ENCODE data around the gene CLRN3. TPM values are rescaled to one million over a fixed set of nuclear protein-coding genes. Genes with fewer than 3 reads are reported as not detected.

Gene CLRN3
- total and polyA plus RNA-seq, 9 of the 15 experiments (the other 6 are each of a cell fraction or from before 2014, with no cell fraction given): not detected

DNA sequence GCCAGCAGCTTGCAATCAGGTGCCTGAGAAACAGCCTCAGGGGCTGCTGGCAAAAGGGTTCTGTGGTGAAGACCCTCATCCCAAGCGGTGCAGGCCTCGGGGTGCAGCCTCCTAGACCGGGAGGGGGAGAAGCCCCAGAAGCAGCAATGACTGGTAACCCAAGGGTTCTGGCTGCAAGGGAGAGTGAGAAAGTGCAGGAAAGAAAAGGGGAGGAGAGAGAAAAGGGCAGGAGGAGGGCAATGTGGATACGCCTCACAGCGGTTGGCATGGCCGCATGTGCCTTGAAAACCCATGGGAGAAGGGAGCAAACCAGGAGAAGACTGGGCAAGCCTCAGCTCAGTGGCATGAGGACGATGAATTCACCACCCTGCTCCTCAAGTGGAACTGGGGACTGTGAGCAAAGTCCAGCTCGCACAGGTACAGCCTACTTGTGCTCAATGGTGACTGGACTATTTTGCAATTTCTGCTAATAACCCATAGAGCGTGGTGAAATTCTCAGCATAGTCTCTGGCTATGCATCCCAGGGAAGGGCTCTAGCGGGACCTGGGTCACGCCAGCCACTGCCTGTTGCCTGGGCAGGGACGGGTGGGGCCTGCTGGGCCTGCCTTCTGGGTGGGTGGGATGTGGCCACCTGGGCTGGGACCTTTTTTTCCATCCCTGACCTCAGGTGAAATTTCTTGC, 6.2 kb downstream of the CLRN3 start:
- 0% methylated on average over 10 of the region's 12 CpGs for WGBS (ENCODE audit: insufficient coverage, low coverage, missing lambda C conversion rate)
- intact Hi-C loops (cut with micrococcal nuclease) (no loop called here), in situ Hi-C loops (cut with MboI) (no loop called here)
- FAIRE-seq (no peak), DNase-seq (ENCODE audit: extremely low read depth in 1 of 4, low spot score in 3 of 4) (no peak), ATAC-seq (no peak)
- Histone ChIP-seq H3K9ac (ENCODE audit: insufficient read depth in 1 of 2, low read depth in 2 of 2, low read length in 2 of 2) (no peak overlapping the region), H3K79me2 (ENCODE audit: control insufficient read depth, insufficient read depth, low read length) (no peaks in the 10 kb centered on the region), H3K9me3 (replicated peaks; ENCODE audit: control insufficient read depth, insufficient read depth, low read depth, low read length) (no peaks in the 10 kb centered on the region), H3K4me3 (no peak overlapping the region), H4K20me1 (replicated peaks; ENCODE audit: control insufficient read depth, insufficient read depth, low read length) (no peaks in the 10 kb centered on the region), H3K4me1 (replicated peaks in 1 of 2; ENCODE audit: control insufficient read depth in 2 of 2, insufficient read depth in 2 of 2, low read length in 2 of 2) (no peaks in the 10 kb centered on the region), H3K27me3 (ENCODE audit: control insufficient read depth in 2 of 2, insufficient read depth in 2 of 2, low read length in 2 of 2) (peaks cover 0 to 4% of the 10 kb centered on the region in 2 experiments; a peak in 1 of 5 replicates), H3K27ac (ENCODE audit: extremely low read depth, low read depth, low read length) (no peak overlapping the region), H3K36me3 (ENCODE audit: control insufficient read depth, insufficient read depth, low read length) (no peaks in the 10 kb centered on the region), H3K9me1 (ENCODE audit: control insufficient read depth, insufficient read depth, low read length) (no peaks in the 10 kb centered on the region), H2AFZ (ENCODE audit: low read depth, low read length) (no peak overlapping the region), H3K4me2 (ENCODE audit: insufficient read depth, low read length) (no peak overlapping the region)
- POLR2A ChIA-PET: no interaction called here
- CTCF ChIA-PET (ENCODE audit: low intra/inter-chr PET ratio): no interaction called here
- BruUV-seq (replicated peaks): no TSS peak
- no peak for TF ChIP-seq GTF2E2 (tag; IDR thresholded peaks at IDR 0.05)
- TF ChIP-seq, protein P1, sequence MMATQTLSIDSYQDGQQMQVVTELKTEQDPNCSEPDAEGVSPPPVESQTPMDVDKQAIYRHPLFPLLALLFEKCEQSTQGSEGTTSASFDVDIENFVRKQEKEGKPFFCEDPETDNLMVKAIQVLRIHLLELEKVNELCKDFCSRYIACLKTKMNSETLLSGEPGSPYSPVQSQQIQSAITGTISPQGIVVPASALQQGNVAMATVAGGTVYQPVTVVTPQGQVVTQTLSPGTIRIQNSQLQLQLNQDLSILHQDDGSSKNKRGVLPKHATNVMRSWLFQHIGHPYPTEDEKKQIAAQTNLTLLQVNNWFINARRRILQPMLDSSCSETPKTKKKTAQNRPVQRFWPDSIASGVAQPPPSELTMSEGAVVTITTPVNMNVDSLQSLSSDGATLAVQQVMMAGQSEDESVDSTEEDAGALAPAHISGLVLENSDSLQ (IDR thresholded peaks at IDR 0.05): no peak
- TF ChIP-seq EGR1 (conservative IDR thresholded peaks at IDR 0.05): no peak
- TF ChIP-seq SRSF7 (optimal IDR thresholded peaks at IDR 0.05; ENCODE audit: low read depth, low read length): no peak
- no peak for TF ChIP-seq ZNF778 (CRISPR knock-in tag; IDR thresholded peaks at IDR 0.05)
- TF ChIP-seq, protein P2, sequence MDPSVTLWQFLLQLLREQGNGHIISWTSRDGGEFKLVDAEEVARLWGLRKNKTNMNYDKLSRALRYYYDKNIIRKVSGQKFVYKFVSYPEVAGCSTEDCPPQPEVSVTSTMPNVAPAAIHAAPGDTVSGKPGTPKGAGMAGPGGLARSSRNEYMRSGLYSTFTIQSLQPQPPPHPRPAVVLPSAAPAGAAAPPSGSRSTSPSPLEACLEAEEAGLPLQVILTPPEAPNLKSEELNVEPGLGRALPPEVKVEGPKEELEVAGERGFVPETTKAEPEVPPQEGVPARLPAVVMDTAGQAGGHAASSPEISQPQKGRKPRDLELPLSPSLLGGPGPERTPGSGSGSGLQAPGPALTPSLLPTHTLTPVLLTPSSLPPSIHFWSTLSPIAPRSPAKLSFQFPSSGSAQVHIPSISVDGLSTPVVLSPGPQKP (CRISPR knock-in tag; IDR thresholded peaks at IDR 0.05): no peak
- TF ChIP-seq, protein P3, sequence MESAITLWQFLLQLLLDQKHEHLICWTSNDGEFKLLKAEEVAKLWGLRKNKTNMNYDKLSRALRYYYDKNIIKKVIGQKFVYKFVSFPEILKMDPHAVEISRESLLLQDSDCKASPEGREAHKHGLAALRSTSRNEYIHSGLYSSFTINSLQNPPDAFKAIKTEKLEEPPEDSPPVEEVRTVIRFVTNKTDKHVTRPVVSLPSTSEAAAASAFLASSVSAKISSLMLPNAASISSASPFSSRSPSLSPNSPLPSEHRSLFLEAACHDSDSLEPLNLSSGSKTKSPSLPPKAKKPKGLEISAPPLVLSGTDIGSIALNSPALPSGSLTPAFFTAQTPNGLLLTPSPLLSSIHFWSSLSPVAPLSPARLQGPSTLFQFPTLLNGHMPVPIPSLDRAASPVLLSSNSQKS (CRISPR knock-in tag; IDR thresholded peaks at IDR 0.05): no peak
- TF ChIP-seq DPF2 (IDR thresholded peaks at IDR 0.05): no peak
- no peak for TF ChIP-seq CBX3 (IDR thresholded peaks at IDR 0.05; ENCODE audit: borderline replicate concordance in 1 of 2, low read length in 2 of 2)
- TF ChIP-seq FOXK1 (CRISPR knock-in tag; IDR thresholded peaks at IDR 0.05; ENCODE audit: borderline replicate concordance): no peak
- no peak for TF ChIP-seq BCOR (IDR thresholded peaks at IDR 0.05)
- TF ChIP-seq, protein P4, sequence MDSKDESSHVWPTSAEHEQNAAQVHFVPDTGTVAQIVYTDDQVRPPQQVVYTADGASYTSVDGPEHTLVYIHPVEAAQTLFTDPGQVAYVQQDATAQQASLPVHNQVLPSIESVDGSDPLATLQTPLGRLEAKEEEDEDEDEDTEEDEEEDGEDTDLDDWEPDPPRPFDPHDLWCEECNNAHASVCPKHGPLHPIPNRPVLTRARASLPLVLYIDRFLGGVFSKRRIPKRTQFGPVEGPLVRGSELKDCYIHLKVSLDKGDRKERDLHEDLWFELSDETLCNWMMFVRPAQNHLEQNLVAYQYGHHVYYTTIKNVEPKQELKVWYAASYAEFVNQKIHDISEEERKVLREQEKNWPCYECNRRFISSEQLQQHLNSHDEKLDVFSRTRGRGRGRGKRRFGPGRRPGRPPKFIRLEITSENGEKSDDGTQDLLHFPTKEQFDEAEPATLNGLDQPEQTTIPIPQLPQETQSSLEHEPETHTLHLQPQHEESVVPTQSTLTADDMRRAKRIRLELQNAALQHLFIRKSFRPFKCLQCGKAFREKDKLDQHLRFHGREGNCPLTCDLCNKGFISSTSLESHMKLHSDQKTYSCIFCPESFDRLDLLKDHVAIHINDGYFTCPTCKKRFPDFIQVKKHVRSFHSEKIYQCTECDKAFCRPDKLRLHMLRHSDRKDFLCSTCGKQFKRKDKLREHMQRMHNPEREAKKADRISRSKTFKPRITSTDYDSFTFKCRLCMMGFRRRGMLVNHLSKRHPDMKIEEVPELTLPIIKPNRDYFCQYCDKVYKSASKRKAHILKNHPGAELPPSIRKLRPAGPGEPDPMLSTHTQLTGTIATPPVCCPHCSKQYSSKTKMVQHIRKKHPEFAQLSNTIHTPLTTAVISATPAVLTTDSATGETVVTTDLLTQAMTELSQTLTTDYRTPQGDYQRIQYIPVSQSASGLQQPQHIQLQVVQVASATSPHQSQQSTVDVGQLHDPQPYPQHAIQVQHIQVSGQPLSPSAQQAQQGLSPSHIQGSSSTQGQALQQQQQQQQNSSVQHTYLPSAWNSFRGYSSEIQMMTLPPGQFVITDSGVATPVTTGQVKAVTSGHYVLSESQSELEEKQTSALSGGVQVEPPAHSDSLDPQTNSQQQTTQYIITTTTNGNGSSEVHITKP (IDR thresholded peaks at IDR 0.05; ENCODE audit: partially characterized antibody): no peak
- no peak for TF ChIP-seq FOXJ3 (CRISPR knock-in tag; IDR thresholded peaks at IDR 0.05)
- TF ChIP-seq RBM15 (IDR thresholded peaks at IDR 0.05; ENCODE audit: insufficient read depth, low read length): no peak
- TF ChIP-seq CREM (IDR thresholded peaks at IDR 0.05; ENCODE audit: low read depth): no peak
